ENCODE results near the gene CA6. TPM values are rescaled to one million over a fixed set of nuclear protein-coding genes. Genes with fewer than 3 reads are reported as not detected.
A peak's percentile ranks its signal among the peaks of the same experiment; 100 is the strongest.

CA6 gene
- total and polyA plus RNA-seq, 2 of the 8 experiments (the other 6 are each of a cell fraction or from before 2014, with no cell fraction given), result not detected

DNA sequence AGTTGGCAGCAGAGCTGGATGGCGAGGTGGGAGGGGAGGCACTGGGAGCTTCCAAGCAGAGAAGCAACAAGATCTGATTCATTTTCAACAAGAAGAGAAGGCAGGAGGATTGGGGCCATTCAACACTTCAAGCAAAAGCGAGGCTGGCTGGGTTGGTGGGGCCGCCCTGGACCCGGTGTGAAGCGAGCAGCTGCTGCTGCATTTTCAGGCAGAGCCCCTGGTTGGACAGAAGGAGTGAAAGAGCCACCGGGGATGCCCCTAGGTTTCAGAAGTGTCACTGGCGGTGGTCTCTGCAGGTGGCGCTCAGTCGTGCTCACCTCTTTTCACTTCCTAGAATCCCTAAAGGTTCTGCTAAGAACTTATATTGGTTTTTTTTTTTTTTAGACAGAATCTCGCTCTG, 62.6 kb downstream of the CA6 start:
- no peak overlapping the region for H3K27ac ChIP-seq (ENCODE audit: low read depth, low read length)
- H3K9ac ChIP-seq (replicated peaks in 1 of 4; ENCODE audit: extremely low read depth in 1 of 4, low read depth in 3 of 4, low read length in 3 of 4), result no peak overlapping the region
- no peak overlapping the region for H2AFZ ChIP-seq (ENCODE audit: low read length)
- H3K79me1 ChIP-seq (ENCODE audit: low read depth, low read length), result no peaks in the 10 kb centered on the region
- no peaks in the 10 kb centered on the region for H3K27me3 ChIP-seq (replicated peaks in 1 of 4; ENCODE audit: control insufficient read depth in 3 of 4, extremely low read depth in 1 of 4, insufficient read depth in 3 of 4, low read length in 3 of 4)
- H3K9me3 ChIP-seq (ENCODE audit: insufficient read depth in 2 of 2, low read depth in 1 of 2, low read length in 1 of 2), result no peaks in the 10 kb centered on the region
- TF ChIP-seq MAFK (IDR thresholded peaks at IDR 0.05; ENCODE audit: low read depth, low read length), result no peak
- no peak for TF ChIP-seq CREB1 (IDR thresholded peaks at IDR 0.05)
- POLR2A ChIA-PET (ENCODE audit: partially characterized antibody), result interaction anchor here (1.3 to 2.8 kb wide), 6 partner anchors 93 to 144 kb away, joined by 3 to 26 read pairs (median 4); no protein-coding TSS in a partner anchor
- H3K79me2 ChIP-seq (ENCODE audit: control insufficient read depth in 1 of 2, insufficient read depth in 2 of 2, low read length in 2 of 2), result no peaks in the 10 kb centered on the region
- DNase-seq (ENCODE audit: low read depth in 1 of 2, low spot score in 2 of 2) (no peak), FAIRE-seq (no peak)
- H4K20me1 ChIP-seq (replicated peaks in 1 of 2; ENCODE audit: control insufficient read depth in 1 of 2, insufficient read depth in 2 of 2, low read length in 2 of 2), result no peaks in the 10 kb centered on the region
- H3K18ac ChIP-seq (ENCODE audit: extremely low read depth, low read length), result no peak overlapping the region
- peaks cover 0 to 2% (median 0%) of the 10 kb centered on the region in 4 experiments; a peak in 1 of 7 replicates for H3K4me1 ChIP-seq (replicated peaks in 1 of 4; ENCODE audit: control insufficient read depth in 3 of 4, insufficient read depth in 4 of 4, low read length in 3 of 4)
- no peak overlapping the region for H3K23ac ChIP-seq (ENCODE audit: insufficient read length)
- H4K8ac ChIP-seq (ENCODE audit: extremely low read depth, insufficient read depth, low read length), result 0 out of 2 replicates have a peak overlapping the region, but pooled peaks have one; percentile 68
- no peak overlapping the region for H2BK5ac ChIP-seq (ENCODE audit: low read depth, low read length)
- H2BK120ac ChIP-seq (replicated peaks; ENCODE audit: low read depth, low read length), result no peak overlapping the region
- H3K4me2 ChIP-seq (ENCODE audit: insufficient read depth in 1 of 2, low read depth in 2 of 2, low read length in 2 of 2), result no peak overlapping the region
- no peak overlapping the region for H3K4me3 ChIP-seq (ENCODE audit: extremely low read depth in 1 of 4, insufficient read depth in 2 of 4, low read depth in 3 of 4, low read length in 4 of 4)
- H2BK15ac ChIP-seq (ENCODE audit: low read length), result no peak overlapping the region
- no peak overlapping the region for H3K56ac ChIP-seq (replicated peaks; ENCODE audit: insufficient read length, low read depth, low read length)
- no peak overlapping the region for H2AK5ac ChIP-seq (ENCODE audit: low read depth, low read length)
- H3K4ac ChIP-seq (replicated peaks; ENCODE audit: insufficient read length, low read depth, low read length), result no peak overlapping the region
- no peaks in the 10 kb centered on the region for H3K36me3 ChIP-seq (ENCODE audit: control insufficient read depth in 2 of 4, insufficient read depth in 4 of 4, low read length in 3 of 4)
- no peak overlapping the region for H2BK12ac ChIP-seq (ENCODE audit: low read depth, low read length)
- no peak overlapping the region for H4K91ac ChIP-seq (replicated peaks; ENCODE audit: insufficient read length, low read length)
- H2BK20ac ChIP-seq (ENCODE audit: low read length), result no peak overlapping the region
- CTCF ChIA-PET (ENCODE audit: partially characterized antibody), result interaction anchor here (0.7 to 10.9 kb wide), 4 partner anchors 16 to 149 kb away, joined by 3 to 156 read pairs (median 4); no protein-coding TSS in a partner anchor
- H3K14ac ChIP-seq (ENCODE audit: insufficient read length), result no peak overlapping the region
- 93% methylated on average over 6 of the region's 10 CpGs; no CpG with 5 or more reads in 1 of the 2 experiments for WGBS, 2 experiments (ENCODE audit: extremely low coverage in 1 of 2, insufficient coverage in 1 of 2, insufficient read length in 1 of 2, insufficient replicate concordance in 2 of 2, low coverage in 1 of 2, low lambda C conversion rate in 2 of 2, missing lambda C conversion rate in 1 of 2)
- H3K23me2 ChIP-seq (ENCODE audit: low read depth, low read length), result no peaks in the 10 kb centered on the region; the same call in 1 of the 2 replicates
- no peak overlapping the region for H4K5ac ChIP-seq (ENCODE audit: insufficient read length, low read depth, low read length)
